Hepatocyte (in vitro differentiated cells): ENCODE measurements around the gene ELAC1. TPM values are rescaled to one million over a fixed set of nuclear protein-coding genes. Genes with fewer than 3 reads are reported as not detected.
"Not testable (repeated sequence)": the region's sequence is repeated elsewhere in the genome, so short reads cannot be mapped to it uniquely, and the experiment has no call there.

Experiments
- DNase-seq: peaks from one replicate; pipeline ENCODE4 v3.0.0-alpha.2; 2016; ENCODE audit warnings: low spot score
- H2AFZ ChIP-seq: fragments of 200-600 bp; sonication (generic); 2 replicates; pipeline ENCODE4 v1.6.0; 2016; ENCODE audit warnings: antibody characterized with exemption, mild to moderate bottlenecking
- H3K27ac ChIP-seq: fragments of 200-600 bp; sonication (generic); 2 replicates; pipeline ENCODE4 v1.5.1; 2016; ENCODE audit warnings: mild to moderate bottlenecking
- H3K27me3 ChIP-seq: fragments of 200-600 bp; sonication (generic); 2 replicates; pipeline ENCODE4 v1.6.1; 2016
- H3K36me3 ChIP-seq: fragments of 200-600 bp; sonication (generic); replicated peaks from 2 replicates; pipeline ENCODE4 v1.5.1; 2016; ENCODE audit warnings: low read depth; ENCODE audit not compliant: insufficient read depth
- H3K4me1 ChIP-seq: fragments of 200-600 bp; sonication (generic); 2 replicates; pipeline ENCODE4 v1.5.1; 2016; ENCODE audit warnings: mild to moderate bottlenecking, moderate library complexity; ENCODE audit not compliant: insufficient read depth
- H3K4me2 ChIP-seq: fragments of 200-600 bp; sonication (generic); 2 replicates; pipeline ENCODE4 v1.6.0; 2016
- H3K4me3 ChIP-seq: fragments of 200-600 bp; sonication (generic); 2 replicates; pipeline ENCODE4 v1.5.1; 2016; ENCODE audit warnings: mild to moderate bottlenecking
- H3K79me2 ChIP-seq: fragments of 200-600 bp; sonication (generic); 2 replicates; pipeline ENCODE4 v1.6.0; 2017; ENCODE audit warnings: mild to moderate bottlenecking
- H3K9me2 ChIP-seq: fragments of 200-600 bp; sonication (generic); replicated peaks from 2 replicates; pipeline ENCODE4 v1.6.0; 2017; ENCODE audit warnings: mild to moderate bottlenecking; ENCODE audit not compliant: insufficient read depth
- H3K9me3 ChIP-seq: fragments of 200-600 bp; sonication (generic); 2 replicates; pipeline ENCODE4 v1.5.1; 2016; ENCODE audit warnings: low read depth, mild to moderate bottlenecking
- H4K20me1 ChIP-seq: fragments of 200-600 bp; sonication (generic); 2 replicates; pipeline ENCODE4 v1.6.0; 2016; ENCODE audit warnings: mild to moderate bottlenecking; ENCODE audit not compliant: insufficient read depth, poor library complexity, severe bottlenecking
- EZH2 ChIP-seq: fragments of 200-600 bp; sonication (generic); IDR thresholded peaks from 2 replicates; pipeline ENCODE4 v1.6.1; 2016; ENCODE audit warnings: antibody characterized with exemption, mild to moderate bottlenecking, borderline replicate concordance
- EZH2phosphoT487 ChIP-seq: fragments of 200-600 bp; sonication (generic); IDR thresholded peaks from one replicate; pipeline ENCODE4 v1.6.1; 2018; ENCODE audit warnings: antibody characterized with exemption, mild to moderate bottlenecking, low read depth, moderate library complexity; ENCODE audit not compliant: unreplicated experiment, severe bottlenecking
- WGBS: methylation state at CpG from one replicate; pipeline ENCODE4 v1.1.6; 2016; ENCODE audit warnings: low lambda C conversion rate; ENCODE audit errors: missing lambda C conversion rate; 5-methylcytosine and 5-hydroxymethylcytosine counted together
- polyA plus RNA-seq: library from polyadenylated mRNA; unstranded; fragments of >200 nt; fragmentation: Nextera tagmentation; extraction: Ambion mirVana; gene quantifications from 2 replicates; pipeline ENCODE4 v1.2.1, GENCODE V29; 2016
- total RNA-seq: library from RNA; depleted of rRNA; stranded (reverse); fragments of >200 nt; gene quantifications from 2 replicates; pipeline ENCODE4 v1.2.3, GENCODE V29; 2014
- TF ChIP-seq, protein P1 (sequence below): fragments of 200-600 bp; sonication (generic); IDR thresholded peaks from 2 replicates; pipeline ENCODE4 v1.5.1; 2016; ENCODE audit warnings: antibody characterized with exemption, mild to moderate bottlenecking; ENCODE audit not compliant: poor library complexity

ELAC1 gene
- total and polyA plus RNA-seq, 2 experiments from 2014 or later = 9.4 to 14.7 TPM

DNA sequence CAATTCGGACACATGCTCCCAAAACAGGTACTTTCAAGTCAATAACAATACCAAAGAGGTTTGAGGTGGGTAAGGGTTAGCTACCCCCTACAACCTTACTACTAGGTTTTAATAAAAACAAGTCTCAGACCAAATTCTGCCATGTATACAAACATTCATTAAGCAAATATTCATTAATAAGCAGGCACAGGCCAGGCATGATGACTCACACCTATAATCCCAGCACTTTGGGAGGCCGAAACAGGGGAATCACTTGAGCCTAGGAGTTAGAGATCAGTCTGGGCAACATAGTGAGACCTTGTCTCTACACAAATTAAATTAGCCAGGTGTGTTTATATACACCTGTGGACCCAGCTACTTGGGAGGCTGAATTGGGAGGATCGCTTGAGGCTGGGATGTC lies 11.7 kb upstream of the ELAC1 start:
- 91% methylated on average over 3 of the region's 3 CpGs for WGBS
- H4K20me1 ChIP-seq = no peaks in the 10 kb centered on the region

DNA sequence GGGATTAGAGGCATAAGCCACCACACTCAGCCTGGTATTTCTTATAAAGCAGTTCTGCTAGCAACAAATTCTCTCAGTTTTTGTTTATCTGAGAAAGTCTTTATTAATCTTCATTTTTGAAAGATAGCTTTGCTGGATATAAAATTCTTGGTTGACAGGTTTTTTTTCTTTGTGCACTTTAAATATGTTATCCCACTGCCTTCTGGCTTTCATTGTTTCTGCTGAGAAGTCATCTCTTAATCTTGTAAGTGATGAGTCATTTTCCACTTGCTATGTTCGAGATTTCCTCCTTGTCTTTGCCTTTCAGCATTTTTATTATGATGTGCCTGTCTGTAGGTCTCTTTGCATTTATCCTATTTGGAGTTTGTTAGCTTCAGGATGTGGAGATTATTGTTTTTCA lies 5.9 kb upstream of the ELAC1 start:
- no peak overlapping the region for H3K4me2 ChIP-seq

More for the DNA sequence above, 11.7 kb upstream of the ELAC1 start:
- DNase-seq = no peak
- H3K4me2 ChIP-seq = no peak overlapping the region
- no peaks in the 10 kb centered on the region for H3K36me3 ChIP-seq
- no peaks in the 10 kb centered on the region for H3K27me3 ChIP-seq
- TF ChIP-seq, protein P1, sequence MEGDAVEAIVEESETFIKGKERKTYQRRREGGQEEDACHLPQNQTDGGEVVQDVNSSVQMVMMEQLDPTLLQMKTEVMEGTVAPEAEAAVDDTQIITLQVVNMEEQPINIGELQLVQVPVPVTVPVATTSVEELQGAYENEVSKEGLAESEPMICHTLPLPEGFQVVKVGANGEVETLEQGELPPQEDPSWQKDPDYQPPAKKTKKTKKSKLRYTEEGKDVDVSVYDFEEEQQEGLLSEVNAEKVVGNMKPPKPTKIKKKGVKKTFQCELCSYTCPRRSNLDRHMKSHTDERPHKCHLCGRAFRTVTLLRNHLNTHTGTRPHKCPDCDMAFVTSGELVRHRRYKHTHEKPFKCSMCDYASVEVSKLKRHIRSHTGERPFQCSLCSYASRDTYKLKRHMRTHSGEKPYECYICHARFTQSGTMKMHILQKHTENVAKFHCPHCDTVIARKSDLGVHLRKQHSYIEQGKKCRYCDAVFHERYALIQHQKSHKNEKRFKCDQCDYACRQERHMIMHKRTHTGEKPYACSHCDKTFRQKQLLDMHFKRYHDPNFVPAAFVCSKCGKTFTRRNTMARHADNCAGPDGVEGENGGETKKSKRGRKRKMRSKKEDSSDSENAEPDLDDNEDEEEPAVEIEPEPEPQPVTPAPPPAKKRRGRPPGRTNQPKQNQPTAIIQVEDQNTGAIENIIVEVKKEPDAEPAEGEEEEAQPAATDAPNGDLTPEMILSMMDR = no peak
- TF ChIP-seq EZH2phosphoT487 (no peak), EZH2 (no peak)
- no peak overlapping the region for H3K27ac ChIP-seq
- H2AFZ ChIP-seq = no peak overlapping the region
- no peaks in the 10 kb centered on the region for H3K9me3 ChIP-seq
- no peaks in the 10 kb centered on the region for H3K79me2 ChIP-seq
- H3K4me3 ChIP-seq = no peak overlapping the region
- H3K9me2 ChIP-seq = no peaks in the 10 kb centered on the region
- H3K4me1 ChIP-seq = no peaks in the 10 kb centered on the region

DNA sequence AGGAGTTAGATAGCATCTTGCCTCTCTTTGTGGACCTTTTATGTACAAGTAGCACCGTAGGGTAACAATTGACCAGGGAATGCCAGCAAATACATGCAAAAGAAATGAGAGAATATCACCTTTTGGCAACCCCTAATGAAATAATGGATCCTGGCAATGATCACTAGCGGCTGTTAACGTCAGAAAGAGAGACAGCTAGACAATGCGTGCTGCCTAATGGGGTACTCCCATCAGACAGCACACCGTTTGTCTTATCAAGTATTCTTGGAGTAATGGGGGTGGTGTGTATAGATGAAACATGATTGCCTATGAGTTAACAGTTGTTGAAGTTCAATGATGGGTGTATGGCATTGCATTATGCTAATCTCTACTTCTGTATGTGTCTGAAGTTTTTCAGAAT lies 1.6 kb downstream of the ELAC1 start:
- H3K4me2 ChIP-seq = peak overlapping the region; percentile 88
- H3K79me2 ChIP-seq = peaks cover 20% of the 10 kb centered on the region
- H4K20me1 ChIP-seq = no peaks in the 10 kb centered on the region
- H3K4me1 ChIP-seq = peaks cover 12% of the 10 kb centered on the region
- H3K4me3 ChIP-seq = no peak overlapping the region
- H3K9me3 ChIP-seq = no peaks in the 10 kb centered on the region
- DNase-seq = no peak
- no peak overlapping the region for H2AFZ ChIP-seq
- no peaks in the 10 kb centered on the region for H3K36me3 ChIP-seq
- no peaks in the 10 kb centered on the region for H3K9me2 ChIP-seq
- H3K27ac ChIP-seq = no peak overlapping the region
- WGBS = 60% methylated on average over 5 of the region's 5 CpGs
- H3K27me3 ChIP-seq = no peaks in the 10 kb centered on the region
- no peak for TF ChIP-seq EZH2
- no peak for TF ChIP-seq EZH2phosphoT487
- TF ChIP-seq, protein P1 = no peak

More for the DNA sequence above, 5.9 kb upstream of the ELAC1 start:
- H3K27me3 ChIP-seq = no peaks in the 10 kb centered on the region
- H3K27ac ChIP-seq = no peak overlapping the region
- H3K4me1 ChIP-seq = no peaks in the 10 kb centered on the region
- H4K20me1 ChIP-seq = no peaks in the 10 kb centered on the region
- DNase-seq = no peak
- no peaks in the 10 kb centered on the region for H3K36me3 ChIP-seq
- H2AFZ ChIP-seq = no peak overlapping the region
- peaks cover 14% of the 10 kb centered on the region for H3K9me3 ChIP-seq
- H3K9me2 ChIP-seq = no peaks in the 10 kb centered on the region
- WGBS = 81% methylated on average over 1 of the region's 1 CpG
- H3K79me2 ChIP-seq = no peaks in the 10 kb centered on the region
- TF ChIP-seq, protein P1 = no peak
- TF ChIP-seq EZH2phosphoT487 (no peak), EZH2 (no peak)
- no peak overlapping the region for H3K4me3 ChIP-seq

DNA sequence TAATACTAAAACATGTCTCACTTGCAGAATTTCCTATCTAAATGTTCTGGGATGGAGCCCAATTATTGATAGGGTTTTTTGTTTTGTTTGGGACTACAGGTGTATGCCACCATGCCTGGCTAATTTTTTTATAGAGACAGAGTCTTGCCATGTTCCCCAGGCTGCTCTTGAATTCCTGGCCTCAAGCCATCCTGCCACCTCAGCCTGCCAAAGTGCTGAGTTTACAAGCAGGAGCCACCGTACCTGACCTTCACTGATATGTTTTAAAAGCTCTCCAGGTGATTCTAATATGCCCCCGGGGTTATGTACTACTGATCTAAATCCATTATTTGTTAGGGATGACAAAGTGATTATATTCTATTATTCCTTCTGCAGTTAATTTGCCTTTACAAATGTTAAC lies 2.2 kb downstream of the ELAC1 start:
- H3K27ac ChIP-seq = no peak overlapping the region
- H3K9me2 ChIP-seq = no peaks in the 10 kb centered on the region
- H3K36me3 ChIP-seq = no peaks in the 10 kb centered on the region
- no peaks in the 10 kb centered on the region for H3K9me3 ChIP-seq
- no peak for DNase-seq
- H4K20me1 ChIP-seq = no peaks in the 10 kb centered on the region
- peaks cover 20% of the 10 kb centered on the region for H3K79me2 ChIP-seq
- H2AFZ ChIP-seq = no peak overlapping the region
- WGBS = 9% methylated on average over 2 of the region's 2 CpGs
- peaks cover 12% of the 10 kb centered on the region for H3K4me1 ChIP-seq
- peak overlapping the region; percentile 88 for H3K4me2 ChIP-seq
- H3K27me3 ChIP-seq = no peaks in the 10 kb centered on the region
- TF ChIP-seq EZH2 (no peak), EZH2phosphoT487 (no peak)
- TF ChIP-seq, protein P1 = no peak
- H3K4me3 ChIP-seq = no peak overlapping the region

DNA sequence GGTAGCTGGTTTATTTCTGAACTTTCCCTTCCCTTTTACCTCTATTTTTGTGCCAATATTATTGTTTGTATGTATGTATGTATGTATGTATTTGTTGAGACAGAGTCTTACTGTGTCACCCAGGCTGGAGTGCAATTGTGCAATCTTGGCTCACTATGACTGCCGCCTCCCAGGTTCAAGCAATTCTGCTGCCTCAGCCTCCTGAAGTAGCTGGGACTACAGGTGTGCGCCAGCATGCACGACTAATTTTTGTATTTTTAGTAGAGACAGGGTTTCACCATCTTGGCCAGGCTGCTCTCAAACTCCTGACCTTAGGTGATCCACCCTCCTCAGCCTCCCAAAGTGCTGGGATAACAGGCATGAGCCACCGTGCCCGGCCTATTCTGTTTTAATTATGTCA lies 4.6 kb downstream of the ELAC1 start:
- H3K4me2 ChIP-seq, H3K9me2 ChIP-seq, H3K9me3 ChIP-seq, H2AFZ ChIP-seq, H3K4me3 ChIP-seq, H3K36me3 ChIP-seq, H3K27me3 ChIP-seq, DNase-seq, H4K20me1 ChIP-seq: not testable (repeated sequence)
- peak overlapping the region; percentile 68 for H3K27ac ChIP-seq
- 88% methylated on average over 5 of the region's 5 CpGs for WGBS
- peaks cover 12% of the 10 kb centered on the region for H3K4me1 ChIP-seq
- peaks cover 20% of the 10 kb centered on the region for H3K79me2 ChIP-seq
